Measurements from ENCODE around the gene UBE2N.

GRCh38 chr12:93441617-93442410 lies at the start of gene UBE2N:
- TF ChIP-seq, protein P1, sequence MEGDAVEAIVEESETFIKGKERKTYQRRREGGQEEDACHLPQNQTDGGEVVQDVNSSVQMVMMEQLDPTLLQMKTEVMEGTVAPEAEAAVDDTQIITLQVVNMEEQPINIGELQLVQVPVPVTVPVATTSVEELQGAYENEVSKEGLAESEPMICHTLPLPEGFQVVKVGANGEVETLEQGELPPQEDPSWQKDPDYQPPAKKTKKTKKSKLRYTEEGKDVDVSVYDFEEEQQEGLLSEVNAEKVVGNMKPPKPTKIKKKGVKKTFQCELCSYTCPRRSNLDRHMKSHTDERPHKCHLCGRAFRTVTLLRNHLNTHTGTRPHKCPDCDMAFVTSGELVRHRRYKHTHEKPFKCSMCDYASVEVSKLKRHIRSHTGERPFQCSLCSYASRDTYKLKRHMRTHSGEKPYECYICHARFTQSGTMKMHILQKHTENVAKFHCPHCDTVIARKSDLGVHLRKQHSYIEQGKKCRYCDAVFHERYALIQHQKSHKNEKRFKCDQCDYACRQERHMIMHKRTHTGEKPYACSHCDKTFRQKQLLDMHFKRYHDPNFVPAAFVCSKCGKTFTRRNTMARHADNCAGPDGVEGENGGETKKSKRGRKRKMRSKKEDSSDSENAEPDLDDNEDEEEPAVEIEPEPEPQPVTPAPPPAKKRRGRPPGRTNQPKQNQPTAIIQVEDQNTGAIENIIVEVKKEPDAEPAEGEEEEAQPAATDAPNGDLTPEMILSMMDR (conservative IDR thresholded peaks at IDR 0.05) = no peak
- TF ChIP-seq ZFX (IDR thresholded peaks at IDR 0.05) = peak; percentile 57; the same call in 1 of the 2 replicates

Data from C4-2B (cell line).